D721Med (cell line): Measurements from ENCODE around the gene MYH13.
"Not testable (repeated sequence)": the region's sequence is repeated elsewhere in the genome, so short reads cannot be mapped to it uniquely, and the experiment has no call there.

Experiments used
- DNase-seq: peaks from one replicate; pipeline ENCODE4 v3.0.0; 2011; ENCODE audit warnings: low spot score; ENCODE audit not compliant: insufficient read length
- FAIRE-seq: peaks from 2 replicates; lab custom pipeline; 2011; peaks lifted over from hg19 to GRCh38; lab: Jason Lieb, UNC
- TF ChIP-seq, protein P1 (sequence below): IDR thresholded peaks from 2 replicates; pipeline ENCODE4 v1.5.1; 2012; ENCODE audit warnings: mild to moderate bottlenecking, control low read depth; ENCODE audit not compliant: insufficient read depth; ENCODE audit errors: missing control alignments

Gene MYH13

DNA sequence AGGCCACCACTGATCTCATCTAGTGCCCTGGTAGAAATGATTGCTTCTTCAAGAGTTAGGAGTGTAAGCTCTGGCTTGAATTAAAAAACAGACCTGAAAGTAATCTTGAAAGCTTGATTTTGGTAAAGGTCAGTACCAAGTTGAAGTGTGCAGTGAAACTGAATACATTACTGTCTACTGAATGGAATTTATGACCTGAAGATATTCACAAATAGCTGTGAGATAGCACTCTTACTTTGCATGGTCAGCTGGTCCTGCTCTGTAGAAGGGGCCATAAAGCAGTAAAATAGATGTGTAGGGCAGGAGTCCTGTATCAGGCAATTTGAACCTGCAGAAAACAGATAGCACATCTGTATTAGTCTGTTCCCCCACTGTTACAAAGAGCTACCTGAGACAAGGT is 78.6 kb downstream of the MYH13 start:
- TF ChIP-seq, protein P1, sequence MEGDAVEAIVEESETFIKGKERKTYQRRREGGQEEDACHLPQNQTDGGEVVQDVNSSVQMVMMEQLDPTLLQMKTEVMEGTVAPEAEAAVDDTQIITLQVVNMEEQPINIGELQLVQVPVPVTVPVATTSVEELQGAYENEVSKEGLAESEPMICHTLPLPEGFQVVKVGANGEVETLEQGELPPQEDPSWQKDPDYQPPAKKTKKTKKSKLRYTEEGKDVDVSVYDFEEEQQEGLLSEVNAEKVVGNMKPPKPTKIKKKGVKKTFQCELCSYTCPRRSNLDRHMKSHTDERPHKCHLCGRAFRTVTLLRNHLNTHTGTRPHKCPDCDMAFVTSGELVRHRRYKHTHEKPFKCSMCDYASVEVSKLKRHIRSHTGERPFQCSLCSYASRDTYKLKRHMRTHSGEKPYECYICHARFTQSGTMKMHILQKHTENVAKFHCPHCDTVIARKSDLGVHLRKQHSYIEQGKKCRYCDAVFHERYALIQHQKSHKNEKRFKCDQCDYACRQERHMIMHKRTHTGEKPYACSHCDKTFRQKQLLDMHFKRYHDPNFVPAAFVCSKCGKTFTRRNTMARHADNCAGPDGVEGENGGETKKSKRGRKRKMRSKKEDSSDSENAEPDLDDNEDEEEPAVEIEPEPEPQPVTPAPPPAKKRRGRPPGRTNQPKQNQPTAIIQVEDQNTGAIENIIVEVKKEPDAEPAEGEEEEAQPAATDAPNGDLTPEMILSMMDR = no peak
- DNase-seq (no peak), FAIRE-seq (no peak)

DNA sequence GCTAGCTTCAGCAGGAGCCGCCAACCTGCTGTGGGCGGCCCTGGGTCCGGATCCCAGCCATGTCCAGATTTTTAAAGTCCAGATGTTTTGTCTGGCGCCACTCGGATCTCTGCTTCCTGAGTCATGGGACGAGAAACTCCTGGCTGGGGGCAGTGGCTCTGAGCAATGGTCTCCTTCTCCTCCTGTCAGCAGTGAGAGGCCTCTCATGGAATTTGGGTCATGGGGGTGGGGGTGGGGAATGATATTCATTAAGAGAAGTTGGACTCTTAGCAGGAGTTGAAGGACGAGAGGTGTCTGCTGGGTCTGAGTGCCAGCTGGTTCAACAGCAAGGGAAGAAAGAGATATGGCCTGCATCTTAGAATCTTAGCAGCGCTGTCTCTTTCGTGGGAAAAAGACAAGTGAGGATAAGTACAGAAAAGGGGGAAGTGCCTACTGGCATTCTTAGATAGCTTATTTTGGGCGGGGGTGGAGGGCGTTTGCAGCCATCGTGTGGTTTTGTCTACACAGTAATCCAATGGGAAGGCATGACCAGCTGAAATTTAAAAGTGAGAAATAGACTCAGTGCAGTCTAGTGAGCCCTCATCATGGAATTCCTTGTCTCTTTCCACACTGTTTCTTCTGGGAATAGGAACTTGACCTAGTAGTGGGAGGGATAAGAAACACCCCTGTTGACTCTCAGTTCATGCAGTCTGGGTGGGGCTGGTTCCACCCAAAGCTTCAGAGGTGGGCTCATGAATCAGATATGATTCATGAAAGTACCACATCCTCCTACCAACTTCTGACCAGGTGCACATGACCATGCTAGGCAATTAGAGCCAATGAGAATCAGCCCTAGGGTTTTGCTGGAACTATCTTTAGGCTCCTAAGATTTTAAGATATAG is 80.5 kb downstream of the MYH13 start:
- DNase-seq (no peak), FAIRE-seq (no peak)

DNA sequence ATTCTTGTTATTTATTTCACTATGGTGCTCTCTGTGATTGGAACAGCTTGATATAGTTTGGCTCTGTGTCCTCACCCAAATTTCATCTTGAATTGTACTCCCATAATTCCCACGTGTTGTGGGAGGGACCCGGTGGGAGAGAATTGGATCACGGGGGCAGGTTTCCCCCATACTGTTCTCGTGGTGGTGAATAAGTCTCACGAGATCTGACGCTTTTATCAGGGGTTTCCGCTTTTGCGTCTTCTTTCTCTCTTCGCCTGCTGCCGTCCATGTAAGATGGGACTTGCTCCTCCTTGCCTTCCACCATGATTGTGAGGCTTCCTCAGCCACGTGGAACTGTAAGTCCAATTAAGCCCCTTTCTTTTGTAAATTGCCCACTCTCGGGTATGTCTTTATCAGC is 81.2 kb downstream of the MYH13 start:
- DNase-seq = not testable (repeated sequence)

More for the DNA sequence above, 80.5 kb downstream of the MYH13 start:
- TF ChIP-seq, protein P1 = no peak

DNA sequence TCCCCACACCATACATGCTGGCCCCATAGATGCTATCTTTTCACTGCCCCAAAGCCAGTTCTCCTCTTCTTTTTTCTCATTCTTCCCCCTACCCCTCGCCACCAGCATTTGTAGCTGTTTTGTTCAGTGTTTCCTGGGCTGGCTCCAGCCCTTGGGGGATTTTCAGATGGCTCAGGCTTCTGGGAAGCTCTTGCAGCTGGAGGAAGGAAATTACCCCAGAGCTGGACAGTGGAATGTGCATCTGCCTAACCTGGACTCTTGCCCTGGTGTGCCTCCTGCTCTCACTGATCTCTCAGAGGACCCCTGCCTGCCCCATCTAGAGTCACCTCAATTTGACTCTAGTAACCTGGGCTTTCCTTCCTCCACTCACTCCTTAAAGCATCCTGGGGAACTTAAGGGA is 82.8 kb downstream of the MYH13 start:
- TF ChIP-seq, protein P1 = no peak
- DNase-seq = no peak
- no peak for FAIRE-seq

More for the DNA sequence above, 81.2 kb downstream of the MYH13 start:
- not testable (repeated sequence) for FAIRE-seq

DNA sequence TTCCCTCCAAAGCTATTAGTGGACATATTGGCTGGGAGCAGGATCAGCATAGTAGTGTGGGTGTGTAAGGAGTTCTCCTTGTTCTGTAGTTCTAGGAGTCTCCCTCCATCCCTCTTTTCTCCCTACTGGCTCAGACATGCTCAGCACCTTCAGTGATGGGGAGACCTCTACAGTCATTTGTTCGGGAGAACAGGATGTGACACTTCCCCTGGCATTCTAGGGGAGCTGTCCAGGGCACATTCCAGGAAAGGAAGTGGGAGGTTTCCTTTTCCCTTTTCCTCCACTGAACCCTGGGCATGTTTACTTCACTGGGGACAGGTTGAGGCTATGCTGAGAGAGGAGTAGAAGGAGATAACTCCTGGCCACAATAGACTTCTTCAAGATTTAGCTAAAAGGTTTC is 86.5 kb downstream of the MYH13 start:
- no peak for FAIRE-seq
- TF ChIP-seq, protein P1 = no peak
- DNase-seq = no peak

DNA sequence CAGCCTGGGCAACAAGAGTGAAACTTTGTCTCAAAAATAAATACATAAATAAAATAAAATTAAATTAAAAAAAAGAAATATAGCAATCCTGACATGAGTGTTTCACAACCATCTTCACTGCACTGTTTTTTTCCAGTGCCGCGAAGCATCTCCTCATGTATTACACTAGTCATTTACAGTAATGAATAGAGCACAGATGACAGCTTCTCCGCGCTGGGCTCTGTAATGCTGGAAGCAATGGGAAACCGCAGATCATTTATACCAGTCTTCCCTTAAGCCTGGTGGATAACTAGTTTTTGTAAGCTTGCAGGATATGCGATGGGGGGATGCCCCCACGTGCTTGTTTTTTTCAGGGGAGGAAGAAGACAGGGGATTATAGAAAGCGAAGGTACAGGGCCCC is 86.9 kb downstream of the MYH13 start:
- no peak for FAIRE-seq

DNA sequence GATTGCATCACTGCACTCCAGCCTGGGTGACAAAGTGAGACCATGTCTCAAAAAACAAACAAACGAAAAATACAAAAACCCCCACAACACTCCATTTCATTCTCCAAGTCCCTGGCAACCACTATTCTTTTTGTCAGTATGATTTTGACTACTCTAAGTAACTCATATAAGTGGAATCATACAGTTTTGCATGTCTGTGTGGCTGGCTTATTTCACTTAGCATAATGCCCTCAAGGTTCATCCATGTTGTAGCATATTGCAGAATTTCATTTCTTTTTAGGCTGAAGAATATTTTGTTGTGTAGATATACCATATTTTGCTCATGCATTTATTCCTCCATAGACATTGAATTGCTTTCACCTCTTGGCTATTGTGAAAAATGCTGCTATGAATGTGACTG is 92.7 kb downstream of the MYH13 start:
- no peak for DNase-seq
- TF ChIP-seq, protein P1 = no peak
- no peak for FAIRE-seq

More for the DNA sequence above, 86.9 kb downstream of the MYH13 start:
- DNase-seq = no peak
- TF ChIP-seq, protein P1 = no peak
